Adrenal gland (tissue), 12 donors: ENCODE data around the gene ATG10. TPM values are rescaled to one million over a fixed set of nuclear protein-coding genes. Genes with fewer than 3 reads are reported as not detected.
"Not testable (repeated sequence)": the region's sequence is repeated elsewhere in the genome, so short reads cannot be mapped to it uniquely, and the experiment has no call there.

Experiments
- DNase-seq, 7 donors: peaks; one replicate each; pipeline ENCODE4 v3.0.0-alpha.2; 2019 to 2020
- H3K27ac ChIP-seq, 5 donors: fragments of 200-600 bp; sonication (generic) in 4 of 5; 1 replicate in 3 of 5; 2 replicates in 2 of 5; pipeline versions ENCODE4 v1.5.1 to v1.8.0; 2016 to 2020; ENCODE audit warnings: mild to moderate bottlenecking in 1 of 5
- H3K27me3 ChIP-seq: fragments of 200-600 bp; 2 replicates; pipeline ENCODE4 v1.8.0; 2021
- H3K36me3 ChIP-seq, 2 donors: fragments of 200-600 bp; replicated peaks in 1 of 2; 1 replicate in 1 of 2; 2 replicates in 1 of 2; pipeline versions ENCODE4 v1.5.1 to v1.8.0; 2018 to 2022
- H3K4me1 ChIP-seq, 2 donors: fragments of 200-600 bp; replicated peaks in 1 of 2; 1 replicate in 1 of 2; 2 replicates in 1 of 2; pipeline versions ENCODE4 v1.5.1 to v1.8.0; 2018 to 2021
- H3K4me3 ChIP-seq, 4 donors: fragments of 200-600 bp; sonication (generic) in 3 of 4; one replicate each; pipeline ENCODE4 v1.5.1; 2016 to 2018
- H3K9me3 ChIP-seq, 3 donors: fragments of 200-600 bp; sonication (generic) in 1 of 3; replicated peaks in 1 of 3; 1 replicate in 2 of 3; 2 replicates in 1 of 3; pipeline versions ENCODE4 v1.5.1 to v1.8.0; 2016 to 2021
- POLR2A ChIP-seq, 2 donors: fragments of 450-650 bp; IDR thresholded peaks; one replicate each; pipeline ENCODE4 v1.6.1; 2017; ENCODE audit warnings: antibody characterized with exemption in 2 of 2, mild to moderate bottlenecking in 2 of 2, moderate library complexity in 1 of 2
- WGBS, 4 donors: extraction: QIAGEN DNeasy Blood & Tissue Kit in 2 of 4; methylation state at CpG; one replicate each; pipeline versions ENCODE4 v1.1.5 to v1.1.7; 2013 to 2017; 5-methylcytosine and 5-hydroxymethylcytosine counted together
- intact Hi-C, 2 donors: fragments of 100-400 bp; cut with DNase I; formaldehyde crosslinking; loops; one replicate each; pipeline versions ENCODE4 v1.14.1 to v1.15.0; 2022 to 2023
- polyA plus RNA-seq, 3 donors: library from polyadenylated mRNA; stranded (reverse); fragments of 200-250 nt in 2 of 3; fragments of 350-450 nt in 1 of 3; fragmentation: Illumina TruSeq in 1 of 3; extraction: RNeasy Lipid Tissue Mini Kit (QIAGEN cat#74804) in 1 of 3; gene quantifications; one replicate each; pipeline ENCODE4 v1.2.3, GENCODE V29; 2013 to 2014
- total RNA-seq, 9 donors: library from RNA; depleted of rRNA in 4 of 9; stranded (reverse); fragments of >200 nt in 4 of 9; fragments of 120-200 nt in 1 of 9; fragmentation: NEBNext Ultra II Directional in 1 of 9; extraction: Animal tissue kit (Norgen Biotek cat#: 25700) in 1 of 9; gene quantifications; one replicate each; pipeline versions ENCODE4 v1.1.0 to v1.2.4, GENCODE V29; 2013 to 2023
- TF ChIP-seq, protein P1 (sequence below), 6 experiments: fragments of 450-650 bp in 4 of 6; fragments of 200-600 bp in 2 of 6; sonication (generic) in 1 of 6; IDR thresholded peaks; 1 replicate in 5 of 6; 2 replicates in 1 of 6; pipeline versions ENCODE4 v1.5.1 to v1.8.0; 2016 to 2021; ENCODE audit warnings: antibody characterized with exemption in 6 of 6, mild to moderate bottlenecking in 2 of 6, moderate library complexity in 1 of 6
- donor health status: healthy with polysubstance abuse.
- donor health status: Bipolar disorder and iron deficiency.
- donor health status: DM: yes; HTN: yes; CAD: no.
- donor health status: DM: no; HTN: no; CAD: no.
- donor health status: DM: no; HTN: no; CAD: no.
- donor health status: DM: yes; HTN: yes; CAD: no.

The ATG10 gene
- total and polyA plus RNA-seq, 12 donors: 4.0 to 15.1 (median 7.1) TPM

DNA sequence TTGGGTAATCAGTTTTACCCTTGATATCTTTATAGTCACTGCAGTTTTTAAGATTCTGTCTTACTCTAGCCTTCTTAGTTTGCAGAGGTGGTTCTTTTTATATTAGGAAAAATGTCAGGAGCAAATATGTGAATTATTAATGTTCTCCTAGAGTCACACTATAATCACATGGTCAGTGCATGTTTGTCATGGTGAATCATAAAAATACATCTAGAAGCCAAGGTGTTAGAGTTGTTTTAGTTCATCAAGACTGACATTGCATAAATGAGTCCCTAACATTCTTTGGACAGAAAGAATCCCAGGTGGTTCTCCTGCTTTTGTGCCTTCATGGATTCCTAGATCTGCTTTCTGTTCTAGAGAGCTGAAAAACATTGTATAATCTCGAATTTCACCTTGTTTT, 22.9 kb downstream of the ATG10 start:
- no peak for DNase-seq
- intact Hi-C loops: no loop called here
- no peaks in the 10 kb centered on the region for H3K9me3 ChIP-seq
- H3K27me3 ChIP-seq: no peaks in the 10 kb centered on the region
- no peak for TF ChIP-seq POLR2A (IDR thresholded peaks at IDR 0.05)
- TF ChIP-seq, protein P1, sequence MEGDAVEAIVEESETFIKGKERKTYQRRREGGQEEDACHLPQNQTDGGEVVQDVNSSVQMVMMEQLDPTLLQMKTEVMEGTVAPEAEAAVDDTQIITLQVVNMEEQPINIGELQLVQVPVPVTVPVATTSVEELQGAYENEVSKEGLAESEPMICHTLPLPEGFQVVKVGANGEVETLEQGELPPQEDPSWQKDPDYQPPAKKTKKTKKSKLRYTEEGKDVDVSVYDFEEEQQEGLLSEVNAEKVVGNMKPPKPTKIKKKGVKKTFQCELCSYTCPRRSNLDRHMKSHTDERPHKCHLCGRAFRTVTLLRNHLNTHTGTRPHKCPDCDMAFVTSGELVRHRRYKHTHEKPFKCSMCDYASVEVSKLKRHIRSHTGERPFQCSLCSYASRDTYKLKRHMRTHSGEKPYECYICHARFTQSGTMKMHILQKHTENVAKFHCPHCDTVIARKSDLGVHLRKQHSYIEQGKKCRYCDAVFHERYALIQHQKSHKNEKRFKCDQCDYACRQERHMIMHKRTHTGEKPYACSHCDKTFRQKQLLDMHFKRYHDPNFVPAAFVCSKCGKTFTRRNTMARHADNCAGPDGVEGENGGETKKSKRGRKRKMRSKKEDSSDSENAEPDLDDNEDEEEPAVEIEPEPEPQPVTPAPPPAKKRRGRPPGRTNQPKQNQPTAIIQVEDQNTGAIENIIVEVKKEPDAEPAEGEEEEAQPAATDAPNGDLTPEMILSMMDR (IDR thresholded peaks at IDR 0.05): no peak
- H3K36me3 ChIP-seq: no peaks in the 10 kb centered on the region
- H3K4me1 ChIP-seq: no peaks in the 10 kb centered on the region
- WGBS, 4 donors: 84 to 91% (median 88%) methylated on average over 1 of the region's 1 CpG
- H3K4me3 ChIP-seq: no peak overlapping the region
- no peak overlapping the region for H3K27ac ChIP-seq

- H3K27ac ChIP-seq: no peak overlapping the region
- H3K27me3 ChIP-seq: no peaks in the 10 kb centered on the region
- WGBS, 4 donors: 86 to 96% (median 94%) methylated on average over 2 of the region's 2 CpGs
- DNase-seq: no peak
- intact Hi-C loops: no loop called here
- H3K4me1 ChIP-seq: no peaks in the 10 kb centered on the region
- H3K4me3 ChIP-seq: no peak overlapping the region
- H3K9me3 ChIP-seq: no peaks in the 10 kb centered on the region
- no peaks in the 10 kb centered on the region for H3K36me3 ChIP-seq
- TF ChIP-seq, protein P1 (IDR thresholded peaks at IDR 0.05): no peak
- no peak for TF ChIP-seq POLR2A (IDR thresholded peaks at IDR 0.05)
Observed at GRCh38 chr5:81995407-81995806, 23.6 kb downstream of the ATG10 start.

DNA sequence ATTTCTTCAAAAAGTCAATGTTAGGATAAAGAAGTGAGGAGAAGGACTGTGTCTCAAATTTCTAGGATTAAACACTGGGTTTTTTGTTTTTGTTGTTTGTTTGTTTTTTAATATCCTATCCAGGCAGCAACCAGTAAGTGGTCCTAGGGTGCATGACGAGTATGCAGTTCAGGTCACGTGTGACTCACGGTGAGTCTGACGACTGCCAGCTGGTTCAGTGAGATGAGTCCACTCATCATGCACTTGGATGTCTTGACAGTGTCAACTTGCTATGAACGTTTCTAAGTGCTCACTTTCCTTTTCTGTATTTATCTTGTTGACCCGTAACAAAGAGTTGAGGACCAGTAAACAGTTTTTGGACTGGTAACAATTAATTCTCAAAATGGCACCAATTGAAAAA, 32.7 kb downstream of the ATG10 start:
- TF ChIP-seq, protein P1 (IDR thresholded peaks at IDR 0.05): no peak
- no peak for TF ChIP-seq POLR2A (IDR thresholded peaks at IDR 0.05)
- no peaks in the 10 kb centered on the region for H3K4me1 ChIP-seq
- no peaks in the 10 kb centered on the region for H3K9me3 ChIP-seq
- H3K4me3 ChIP-seq: no peak overlapping the region
- no peaks in the 10 kb centered on the region for H3K36me3 ChIP-seq
- 63 to 69% (median 66%) methylated on average over 6 of the region's 6 CpGs for WGBS, 4 donors
- no peaks in the 10 kb centered on the region for H3K27me3 ChIP-seq
- intact Hi-C loops: no loop called here
- DNase-seq: no peak
- no peak overlapping the region for H3K27ac ChIP-seq

GRCh38 chr5:82009869-82010268, 38.0 kb downstream of the ATG10 start:
- H3K27ac ChIP-seq, H3K4me3 ChIP-seq, DNase-seq, H3K36me3 ChIP-seq, H3K9me3 ChIP-seq, H3K27me3 ChIP-seq, intact Hi-C loops, H3K4me1 ChIP-seq: not testable (repeated sequence)
- 97 to 100% (median 98%) methylated on average over 12 of the region's 12 CpGs for WGBS, 4 donors

DNA sequence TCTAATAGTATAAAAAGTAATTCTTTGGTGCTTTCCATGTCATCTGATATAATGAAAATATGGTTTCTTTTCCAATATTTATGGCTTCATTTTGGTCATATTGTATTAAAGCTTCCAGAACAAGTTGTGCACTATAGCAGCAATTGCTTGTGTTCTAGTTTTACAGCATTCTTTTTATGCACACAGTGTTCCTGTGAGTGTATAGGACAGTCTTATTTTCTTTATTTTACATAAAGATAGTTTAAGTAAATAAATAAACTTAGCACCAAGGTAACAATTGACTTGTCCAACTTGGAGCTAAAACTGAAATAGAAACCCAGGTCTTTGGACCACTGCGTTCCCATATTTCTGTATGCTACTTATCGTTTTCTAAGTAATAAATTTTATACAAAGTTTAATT, 38.9 kb downstream of the ATG10 start:
- Histone ChIP-seq H3K4me1 (no peaks in the 10 kb centered on the region), H3K27ac (no peak overlapping the region), H3K27me3 (no peaks in the 10 kb centered on the region), H3K36me3 (no peaks in the 10 kb centered on the region), H3K4me3 (no peak overlapping the region), H3K9me3 (no peaks in the 10 kb centered on the region)
- no peak for TF ChIP-seq POLR2A (IDR thresholded peaks at IDR 0.05)
- TF ChIP-seq, protein P1 (IDR thresholded peaks at IDR 0.05): no peak
- DNase-seq: no peak
- intact Hi-C loops: no loop called here
- 95 to 99% (median 97%) methylated on average over 2 of the region's 2 CpGs for WGBS, 4 donors
